GM12878 (cell line): ENCODE results near the gene NFE2L1. TPM values are rescaled to one million over a fixed set of nuclear protein-coding genes. Genes with fewer than 3 reads are reported as not detected.

ENCODE experiments used
- ATAC-seq: fragments of 200-7000 bp; cut with Tn5 transposase; 3 replicates; pipeline ENCODE4 v1.9.1; 2020; ENCODE audit warnings: mild to moderate bottlenecking, moderate library complexity
- BruUV-seq: library from RNA; stranded (reverse); fragments of 400-500 nt; replicated peaks from 2 replicates; lab custom pipeline; 2021; lab: Mats Ljungman, UMichigan
- CTCF ChIA-PET: fragments of 300-600 bp; sonication (Branson Sonifier 250); formaldehyde crosslinking; extraction: SDS; loops from one replicate; lab custom pipeline; 2021; ENCODE audit warnings: inconsistent platforms; lab: Yijun Ruan, JAX
- POLR2A ChIA-PET: fragments of 350-600 bp; formaldehyde crosslinking; extraction: SDS; loops from one replicate; lab custom pipeline; 2021; ENCODE audit warnings: inconsistent platforms; lab: Charles Lee
- RAD21 ChIA-PET: fragments of 300-600 bp; sonication (Branson Sonifier 250); formaldehyde crosslinking; loops from one replicate; lab custom pipeline; 2023; ENCODE audit warnings: antibody characterized with exemption; ENCODE audit not compliant: unreplicated experiment; lab: Charles Lee
- SMC1A ChIA-PET: fragments of 300-600 bp; sonication (Branson Sonifier 250); formaldehyde crosslinking; loops from one replicate; lab custom pipeline; 2023; ENCODE audit not compliant: unreplicated experiment, uncharacterized antibody; lab: Charles Lee
- DNase-seq: peaks from one replicate; pipeline ENCODE4 v3.0.0-alpha.2; 2011; ENCODE audit warnings: low read depth, low spot score
- FAIRE-seq: peaks from 3 replicates; lab custom pipeline; 2011; peaks lifted over from hg19 to GRCh38; lab: Jason Lieb, UNC
- H2AFZ ChIP-seq: 2 replicates; pipeline ENCODE4 v1.6.0; 2011; ENCODE audit warnings: low read depth, low read length, control low read depth; ENCODE audit not compliant: control insufficient read depth
- H3K27ac ChIP-seq: 2 replicates; pipeline ENCODE4 v1.5.1; 2011; ENCODE audit warnings: control low read depth; ENCODE audit not compliant: control insufficient read depth, insufficient read depth
- H3K27me3 ChIP-seq, 2 experiments: replicated peaks in 1 of 2; 2 replicates each; pipeline versions ENCODE4 v1.6.0 to v1.6.1; 2011; ENCODE audit warnings: low read length in 1 of 2; ENCODE audit not compliant: control insufficient read depth in 2 of 2, insufficient read depth in 2 of 2
- H3K36me3 ChIP-seq, 2 experiments: 2 replicates each; pipeline ENCODE4 v1.5.1; 2011; ENCODE audit warnings: low read length in 1 of 2; ENCODE audit not compliant: control insufficient read depth in 2 of 2, insufficient read depth in 2 of 2
- H3K4me1 ChIP-seq: 2 replicates; pipeline ENCODE4 v1.6.1; 2011; ENCODE audit warnings: mild to moderate bottlenecking, low read length, moderate library complexity, mixed read lengths; ENCODE audit not compliant: control insufficient read depth, insufficient read depth
- H3K4me2 ChIP-seq: 2 replicates; pipeline ENCODE4 v1.6.0; 2011; ENCODE audit warnings: control low read depth; ENCODE audit not compliant: control insufficient read depth, insufficient read depth
- H3K4me3 ChIP-seq: fragments of 200-600 bp; sonication (generic); 2 replicates; pipeline ENCODE4 v1.5.1; 2016
- H3K79me2 ChIP-seq: 2 replicates; pipeline ENCODE4 v1.6.0; 2011; ENCODE audit warnings: low read length; ENCODE audit not compliant: control insufficient read depth, insufficient read depth
- H3K9ac ChIP-seq: 2 replicates; pipeline ENCODE4 v1.8.0; 2011; ENCODE audit warnings: low read length, control low read depth, mixed read lengths; ENCODE audit not compliant: control insufficient read depth, insufficient read depth
- H3K9me3 ChIP-seq: replicated peaks from 3 replicates; pipeline ENCODE4 v1.5.1; 2011; ENCODE audit warnings: mild to moderate bottlenecking, low read length; ENCODE audit not compliant: control insufficient read depth, insufficient read depth
- H4K20me1 ChIP-seq: 2 replicates; pipeline ENCODE4 v1.6.0; 2011; ENCODE audit not compliant: control insufficient read depth, insufficient read depth
- FOXM1 ChIP-seq: IDR thresholded peaks from 2 replicates; pipeline ENCODE4 v1.6.1; 2012; ENCODE audit warnings: low read depth, mild to moderate bottlenecking, inconsistent platforms, low read length, moderate library complexity
- HSF1 ChIP-seq: fragments of 150-350 bp; IDR thresholded peaks from 2 replicates; pipeline ENCODE4 v1.6.1; 2014; ENCODE audit warnings: mild to moderate bottlenecking, low read depth, low read length
- POLR2A ChIP-seq: IDR thresholded peaks from 2 replicates; pipeline ENCODE4 v1.6.1; 2011; ENCODE audit warnings: low read depth, mild to moderate bottlenecking, low read length
- POLR2AphosphoS5 ChIP-seq: IDR thresholded peaks from 2 replicates; pipeline ENCODE4 v1.6.1; 2011; ENCODE audit warnings: mild to moderate bottlenecking, low read length, inconsistent platforms
- PRDM15 ChIP-seq: fragments of 450-650 bp; formaldehyde crosslinking; IDR thresholded peaks from 2 replicates; pipeline ENCODE4 v1.4.0; 2020; ENCODE audit warnings: mild to moderate bottlenecking, moderate library complexity
- SIX5 ChIP-seq: IDR thresholded peaks from 2 replicates; pipeline ENCODE4 v1.6.1; 2011; ENCODE audit warnings: mild to moderate bottlenecking, low read depth, low read length, moderate library complexity; ENCODE audit not compliant: severe bottlenecking
- SMC3 ChIP-seq: IDR thresholded peaks from 2 replicates; pipeline ENCODE4 v1.6.1; 2011; ENCODE audit warnings: low read length, improper control_type of control experiment, borderline replicate concordance
- TCF7 ChIP-seq: IDR thresholded peaks from 2 replicates; pipeline ENCODE4 v1.6.1; 2014; ENCODE audit warnings: antibody characterized with exemption, borderline replicate concordance
- YBX1 ChIP-seq: fragments of 450-650 bp; IDR thresholded peaks from 2 replicates; pipeline ENCODE4 v1.6.1; 2016; ENCODE audit warnings: antibody characterized with exemption
- ZBTB33 ChIP-seq: fragments of 450-650 bp; IDR thresholded peaks from 2 replicates; pipeline ENCODE4 v1.6.1; 2017; ENCODE audit warnings: mild to moderate bottlenecking
- ZNF207 ChIP-seq: fragments of 450-650 bp; IDR thresholded peaks from 2 replicates; pipeline ENCODE4 v1.6.1; 2014; ENCODE audit warnings: antibody characterized with exemption, mild to moderate bottlenecking, borderline replicate concordance
- ZNF24 ChIP-seq: fragments of 450-650 bp; IDR thresholded peaks from 2 replicates; pipeline ENCODE4 v1.6.1; 2017; ENCODE audit warnings: antibody characterized with exemption, mild to moderate bottlenecking
- ZNF687 ChIP-seq: fragments of 450-650 bp; IDR thresholded peaks from 2 replicates; pipeline ENCODE4 v1.6.1; 2017; ENCODE audit warnings: mild to moderate bottlenecking, moderate library complexity
- WGBS: methylation state at CpG from one replicate; pipeline ENCODE4 v1.1.6; 2016; ENCODE audit warnings: low lambda C conversion rate; ENCODE audit not compliant: insufficient replicate concordance, insufficient coverage; ENCODE audit errors: missing lambda C conversion rate; 5-methylcytosine and 5-hydroxymethylcytosine counted together
- in situ Hi-C: fragments of 300-500 bp; cut with MboI; formaldehyde crosslinking; loops from 9 replicates; pipeline ENCODE4 v1.14.3; 2018; ENCODE audit warnings: mixed read lengths
- intact Hi-C: fragments of 100-400 bp; cut with micrococcal nuclease; formaldehyde crosslinking; loops from one replicate; pipeline ENCODE4 v1.14.2; 2022; ENCODE audit not compliant: unreplicated experiment
- polyA plus RNA-seq, 11 experiments: library from polyadenylated mRNA; depleted of rRNA in 4 of 11; unstranded in 6 of 11; stranded (reverse) in 5 of 11; fragments of >200 nt; fragmentation: Nextera tagmentation in 4 of 11; fragmentation: Illumina TruSeq in 1 of 11; extraction: Ambion mirVana in 4 of 11; extraction: Trizol in 1 of 11; gene quantifications; 1 replicate in 1 of 11; 2 replicates in 10 of 11; pipeline versions ENCODE4 v1.2.1 to v1.2.3, GENCODE V29; 2011 to 2016; ENCODE audit warnings: inconsistent platforms in 2 of 11, missing spikeins in 2 of 11, low read depth in 1 of 11
- total RNA-seq, 4 experiments: library from RNA; depleted of rRNA in 3 of 4; stranded (reverse); fragments of >200 nt in 3 of 4; fragmentation: Illumina TruSeq in 1 of 4; extraction: Trizol in 1 of 4; gene quantifications; 2 replicates each; pipeline versions ENCODE4 v1.2.1 to v1.2.3, GENCODE V29; 2013 to 2021

The NFE2L1 gene
- total and polyA plus RNA-seq, 10 of the 15 experiments (the other 5 are each of a cell fraction or from before 2014, with no cell fraction given), result 3.8 to 104 (median 26.4) TPM

- Histone ChIP-seq H3K4me1 (peaks cover 22% of the 10 kb centered on the region), H3K9ac (no peak overlapping the region), H3K79me2 (no peaks in the 10 kb centered on the region), H3K36me3 (no peaks in the 10 kb centered on the region), H2AFZ (no peak overlapping the region), H3K9me3 (no peaks in the 10 kb centered on the region), H3K27ac (no peak overlapping the region), H3K4me3 (no peak overlapping the region), H3K4me2 (no peak overlapping the region), H4K20me1 (no peaks in the 10 kb centered on the region), H3K27me3 (no peaks in the 10 kb centered on the region; a peak in 1 of 4 replicates)
- intact Hi-C loops (loop anchor here (5.0 kb wide), 1 partner anchor 239 kb away; no protein-coding TSS in a partner anchor), in situ Hi-C loops (loop anchor here (5.0 kb wide), 2 partner anchors 34 to 174 kb away; partner anchors contain the start of gene SCRN2)
- FAIRE-seq, result no peak
- POLR2A ChIA-PET, result interaction anchor here (0.7 to 3.4 kb wide), 4 partner anchors 10 to 66 kb away, joined by 3 to 21 read pairs (median 14); no protein-coding TSS in a partner anchor
- BruUV-seq, result no TSS peak
- DNase-seq, result no peak
- SMC1A ChIA-PET, result interaction anchor here (0.6 to 9.6 kb wide), 7 partner anchors 14 to 140 kb away, joined by 3 to 332 read pairs (median 26); partner anchors contain the start of genes CDK5RAP3 and SP2
- RAD21 ChIA-PET, result interaction anchor here (1.9 to 6.6 kb wide), 6 partner anchors 12 to 175 kb away, joined by 5 to 126 read pairs (median 36); partner anchors contain the start of genes CDK5RAP3 and SCRN2
- CTCF ChIA-PET, result interaction anchor here (0.8 to 14.1 kb wide), 9 partner anchors 9 to 173 kb away, joined by 3 to 454 read pairs (median 45); partner anchors contain the start of genes CDK5RAP3, PNPO, PRR15L and SCRN2
- 100% methylated on average over 2 of the region's 2 CpGs for WGBS
- ATAC-seq, result no peak
- TF ChIP-seq YBX1, result no peak
- no peak for TF ChIP-seq PRDM15 (CRISPR knock-in tag)
- TF ChIP-seq ZNF24, result no peak
- no peak for TF ChIP-seq ZBTB33
- TF ChIP-seq TCF7, result no peak
- TF ChIP-seq SIX5, result no peak
- no peak for TF ChIP-seq FOXM1
- no peak for TF ChIP-seq ZNF207
- TF ChIP-seq POLR2A, result no peak
- no peak for TF ChIP-seq SMC3
- no peak for TF ChIP-seq HSF1
- TF ChIP-seq ZNF687, result no peak
- TF ChIP-seq POLR2AphosphoS5, result no peak
These were observed 32.0 kb upstream of the NFE2L1 start for GRCh38 chr17:48016112-48016511.
